ENCODE measurements around the gene NCKAP5.

Gene NCKAP5

GRCh38 chr2:133152801-133153200 is 415.5 kb downstream of the NCKAP5 start:
- no peak for DNase-seq (ENCODE audit: low read depth in 2 of 2)

- DNase-seq (ENCODE audit: low read depth in 2 of 2): no peak
Observed at GRCh38 chr2:133148187-133148586, 420.1 kb downstream of the NCKAP5 start.

GRCh38 chr2:133146893-133147292 is 421.4 kb downstream of the NCKAP5 start:
- DNase-seq (ENCODE audit: low read depth in 2 of 2): no peak

- no peak for DNase-seq (ENCODE audit: low read depth in 2 of 2)
Observed at GRCh38 chr2:133143645-133144044, 424.6 kb downstream of the NCKAP5 start.

- no peak for DNase-seq (ENCODE audit: low read depth in 2 of 2)
Observed at GRCh38 chr2:133142087-133142486, 426.2 kb downstream of the NCKAP5 start.

- no peak for DNase-seq (ENCODE audit: low read depth in 2 of 2)
Observed at GRCh38 chr2:133140620-133141019, 427.6 kb downstream of the NCKAP5 start.

GRCh38 chr2:133139847-133140533 is 428.3 kb downstream of the NCKAP5 start:
- no peak for DNase-seq (ENCODE audit: low read depth in 2 of 2)

- DNase-seq (ENCODE audit: low read depth in 2 of 2): no peak
Observed at GRCh38 chr2:133138693-133139092, 429.6 kb downstream of the NCKAP5 start.

GRCh38 chr2:133135035-133135654 is 433.1 kb downstream of the NCKAP5 start:
- no peak for DNase-seq (ENCODE audit: low read depth in 2 of 2)

- DNase-seq (ENCODE audit: low read depth in 2 of 2): no peak
Observed at GRCh38 chr2:133130548-133131246, 437.6 kb downstream of the NCKAP5 start.

- no peak for DNase-seq (ENCODE audit: low read depth in 2 of 2)
Observed at GRCh38 chr2:133124446-133124845, 443.8 kb downstream of the NCKAP5 start.

- no peak for DNase-seq (ENCODE audit: low read depth in 2 of 2)
Observed at GRCh38 chr2:133123904-133124303, 444.4 kb downstream of the NCKAP5 start.

GRCh38 chr2:133123393-133123792 is 444.9 kb downstream of the NCKAP5 start:
- no peak for DNase-seq (ENCODE audit: low read depth in 2 of 2)

- DNase-seq (ENCODE audit: low read depth in 2 of 2): no peak
Observed at GRCh38 chr2:133122529-133122928, 445.7 kb downstream of the NCKAP5 start.

GRCh38 chr2:133120310-133120709 is 448.0 kb downstream of the NCKAP5 start:
- no peak for DNase-seq (ENCODE audit: low read depth in 2 of 2)

GRCh38 chr2:133110201-133110600 is 458.1 kb downstream of the NCKAP5 start:
- DNase-seq (ENCODE audit: low read depth in 2 of 2): no peak

GRCh38 chr2:133109772-133110171 is 458.5 kb downstream of the NCKAP5 start:
- DNase-seq (ENCODE audit: low read depth in 2 of 2): no peak

- no peak for DNase-seq (ENCODE audit: low read depth in 2 of 2)
Observed at GRCh38 chr2:133107058-133107815, 461.0 kb downstream of the NCKAP5 start.

GRCh38 chr2:133104871-133105270 is 463.4 kb downstream of the NCKAP5 start:
- DNase-seq (ENCODE audit: low read depth in 2 of 2): no peak

GRCh38 chr2:133098787-133099186 is 469.5 kb downstream of the NCKAP5 start:
- no peak for DNase-seq (ENCODE audit: low read depth in 2 of 2)

GRCh38 chr2:133097666-133098065 is 470.6 kb downstream of the NCKAP5 start:
- DNase-seq (ENCODE audit: low read depth in 2 of 2): no peak

GRCh38 chr2:133092571-133092970 is 475.7 kb downstream of the NCKAP5 start:
- DNase-seq (ENCODE audit: low read depth in 2 of 2): no peak

All from stimulated activated CD8-positive, alpha-beta memory T cell treated with anti-CD3 and anti-CD28 coated beads, Interleukin-7, amount 100 ng/mL, for 4 hours (primary cell).